Kidney glomerular epithelial cell (primary cell): ENCODE measurements around the gene DOCK10.

ENCODE experiments used
- DNase-seq: peaks from one replicate; lab custom pipeline; 2025; lab: John Stamatoyannopoulos, UW

The DOCK10 gene

DNA sequence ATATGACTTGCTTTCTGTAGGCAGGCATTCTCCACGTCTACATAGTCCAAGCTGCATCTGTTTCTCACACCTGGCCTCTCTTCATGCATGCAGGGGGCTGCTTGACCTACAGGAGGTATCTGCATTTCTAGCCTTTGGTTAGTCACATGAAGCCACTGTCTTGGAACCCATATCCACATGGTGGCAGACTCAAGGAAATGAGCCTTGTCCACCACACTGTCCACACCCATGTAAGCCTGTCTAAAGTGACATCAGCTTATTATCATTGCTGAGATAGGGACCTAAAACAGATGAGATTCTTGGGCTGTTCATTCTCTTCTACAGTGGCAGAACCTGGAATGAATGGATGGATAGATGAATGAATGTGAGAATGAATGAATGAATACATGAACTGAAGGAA lies 160.4 kb downstream of the DOCK10 start:
- DNase-seq: no peak

DNA sequence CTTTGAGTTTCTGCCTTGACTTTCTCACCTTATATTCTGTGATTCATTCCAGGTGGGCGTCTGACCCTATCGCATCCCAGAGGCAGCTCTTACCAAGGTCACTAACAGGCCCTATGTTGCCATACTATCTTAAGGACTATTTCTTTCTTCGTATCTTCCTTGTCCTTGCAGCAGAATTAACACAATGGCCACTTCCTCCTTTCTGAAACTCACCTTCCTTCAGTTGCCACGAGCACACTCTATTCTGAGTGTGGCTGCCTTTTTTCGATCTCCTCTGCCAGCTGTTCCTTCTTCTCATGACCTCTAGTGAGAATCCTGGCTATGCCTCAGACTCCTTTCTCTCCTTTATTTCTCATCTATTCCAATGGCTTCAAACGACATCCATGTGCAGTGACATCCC lies 165.7 kb downstream of the DOCK10 start:
- no peak for DNase-seq

GRCh38 chr2:224875841-224876240 lies 166.4 kb downstream of the DOCK10 start:
- DNase-seq: peak; percentile 51

- no peak for DNase-seq
Measured at GRCh38 chr2:224875153-224875552, 167.1 kb downstream of the DOCK10 start.

DNA sequence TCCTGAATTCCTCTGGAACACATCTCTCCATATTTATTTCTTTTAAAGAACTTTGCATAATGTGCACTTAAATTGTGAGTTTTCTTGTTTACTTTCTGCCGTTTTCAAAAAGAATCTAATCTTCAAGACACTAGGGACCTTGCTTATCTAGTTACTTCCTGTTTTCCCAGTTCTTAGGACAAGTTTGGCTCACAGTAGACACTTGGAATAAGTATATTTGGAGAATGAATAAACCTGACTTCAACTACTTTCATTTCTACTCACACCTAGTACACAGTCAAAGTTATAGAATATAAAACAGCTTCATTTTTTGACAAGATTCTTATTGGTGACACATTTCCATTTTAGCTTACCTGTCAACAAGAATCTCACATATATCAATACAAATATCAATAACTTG lies 170.5 kb downstream of the DOCK10 start:
- no peak for DNase-seq

DNA sequence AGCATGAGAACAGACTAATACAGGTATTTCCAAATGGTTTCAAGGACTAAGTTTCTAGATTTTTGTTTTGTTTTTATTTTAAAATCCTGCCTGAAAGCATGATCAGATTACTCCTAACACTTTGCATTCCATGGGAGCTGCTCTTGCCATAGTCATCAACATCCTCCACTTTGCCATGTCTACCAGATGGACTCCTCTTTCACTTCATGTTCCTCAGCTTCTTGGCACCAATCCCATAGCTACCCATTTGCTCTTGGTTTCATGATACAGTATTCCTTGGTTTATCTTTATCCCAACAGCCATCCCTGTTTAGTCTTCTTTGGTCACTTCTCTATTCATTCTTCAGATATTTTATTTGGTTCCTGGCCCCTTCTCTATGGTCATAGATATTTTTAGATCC lies 171.9 kb downstream of the DOCK10 start:
- DNase-seq: no peak

DNA sequence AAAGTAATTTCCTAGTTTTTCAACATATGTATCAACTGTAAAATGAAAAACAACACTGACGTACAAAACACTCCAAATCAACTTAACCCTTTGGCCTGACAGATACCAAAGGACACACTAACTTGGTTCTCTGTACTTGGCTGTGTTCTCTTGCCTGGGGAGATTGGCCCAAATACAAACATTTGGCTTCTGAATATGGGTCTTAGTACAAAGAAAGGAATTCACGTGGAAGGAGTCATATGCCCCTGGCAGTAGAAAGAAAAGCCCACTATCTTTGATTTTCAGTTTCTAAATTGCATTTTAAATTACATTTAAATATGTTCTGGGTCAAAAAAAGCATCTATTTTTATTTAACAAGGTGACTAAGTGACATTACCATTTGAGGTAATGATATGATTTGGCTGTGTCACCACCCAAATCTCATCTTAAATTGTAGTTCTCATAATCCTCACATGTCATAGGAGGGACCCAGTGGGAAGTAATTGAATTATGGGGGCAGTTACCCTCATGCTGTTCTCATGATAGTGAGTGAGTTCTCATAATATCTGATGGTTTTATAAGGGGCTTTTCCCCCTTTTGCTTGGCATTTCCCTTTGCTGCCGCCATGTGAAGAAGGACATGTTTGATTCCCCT lies 172.6 kb downstream of the DOCK10 start:
- no peak for DNase-seq

DNA sequence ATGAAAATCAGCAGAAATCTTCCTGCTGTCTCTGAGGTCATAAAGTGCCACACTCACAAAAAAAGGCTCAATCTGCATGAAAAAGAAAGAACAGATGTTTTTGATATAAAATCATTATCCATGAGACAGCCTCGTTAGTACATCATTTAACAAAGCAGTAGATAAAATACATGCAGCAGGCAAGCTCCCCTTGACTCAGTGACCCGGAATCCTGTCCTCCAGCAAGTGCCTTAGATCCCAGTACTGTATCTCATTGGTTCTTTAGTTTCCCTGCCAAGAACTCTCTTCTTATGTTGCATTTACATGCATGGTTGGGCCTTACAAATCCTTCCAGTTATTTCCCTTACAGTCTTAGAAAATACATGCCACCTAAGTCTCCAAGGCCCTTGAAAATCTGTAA lies 177.3 kb downstream of the DOCK10 start:
- no peak for DNase-seq

DNA sequence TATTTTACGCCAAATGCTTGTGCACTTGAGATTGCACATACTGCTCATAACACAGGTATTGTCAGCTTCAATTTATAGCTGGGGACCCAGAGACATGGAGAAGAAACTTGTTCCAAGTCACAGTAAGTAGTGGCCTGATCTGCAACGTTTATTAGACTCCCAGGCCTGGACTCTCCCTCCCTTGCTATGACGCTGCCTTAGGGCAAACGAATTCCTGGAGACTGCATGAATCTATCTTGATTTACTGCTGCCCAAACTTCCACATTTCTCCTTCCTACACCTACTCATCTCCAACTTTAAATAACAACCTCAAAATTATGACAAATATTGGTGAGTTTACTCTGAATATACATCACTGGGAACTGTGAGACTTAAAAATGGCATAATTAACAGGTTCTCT lies 181.0 kb downstream of the DOCK10 start:
- DNase-seq: no peak

DNA sequence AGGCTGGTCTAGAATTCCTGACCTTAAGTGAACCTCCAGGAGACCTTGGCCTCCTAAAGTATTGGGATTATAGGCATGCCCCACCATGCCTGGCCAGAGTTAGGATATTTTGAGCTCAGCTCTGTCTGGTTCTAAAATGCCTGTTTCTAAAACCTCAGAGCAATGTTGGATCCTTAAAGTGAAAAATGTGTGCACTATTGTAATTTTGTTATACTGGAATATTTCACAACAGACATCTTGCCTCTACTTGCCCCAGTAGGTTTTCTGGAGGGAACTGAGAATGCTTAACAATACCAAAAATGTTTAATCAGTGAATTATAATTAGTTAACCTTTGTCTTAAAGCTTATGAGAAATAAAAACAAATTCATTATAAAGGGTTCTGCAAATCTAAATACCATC lies 181.5 kb downstream of the DOCK10 start:
- DNase-seq: no peak

DNA sequence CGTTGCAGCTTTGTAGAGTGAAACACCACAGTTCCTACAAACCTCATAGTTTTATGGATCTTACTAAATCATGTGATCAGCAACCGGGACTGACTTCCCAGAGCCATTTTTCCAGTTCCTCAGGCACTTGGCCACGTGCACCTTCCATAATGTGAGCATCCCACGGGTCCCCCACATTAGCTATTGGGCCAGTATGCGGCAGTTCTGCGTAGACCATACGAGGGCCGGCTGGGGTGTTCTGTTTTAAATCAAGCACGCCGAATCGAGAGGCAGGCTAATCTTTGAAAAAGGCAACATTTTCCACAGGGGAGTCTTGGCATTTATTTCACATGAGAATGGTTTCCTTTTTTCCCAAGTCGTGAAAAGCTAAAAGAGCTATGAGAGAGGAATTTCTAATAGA lies 190.5 kb downstream of the DOCK10 start:
- DNase-seq: no peak

GRCh38 chr2:224850081-224850480 lies 192.2 kb downstream of the DOCK10 start:
- DNase-seq: no peak

DNA sequence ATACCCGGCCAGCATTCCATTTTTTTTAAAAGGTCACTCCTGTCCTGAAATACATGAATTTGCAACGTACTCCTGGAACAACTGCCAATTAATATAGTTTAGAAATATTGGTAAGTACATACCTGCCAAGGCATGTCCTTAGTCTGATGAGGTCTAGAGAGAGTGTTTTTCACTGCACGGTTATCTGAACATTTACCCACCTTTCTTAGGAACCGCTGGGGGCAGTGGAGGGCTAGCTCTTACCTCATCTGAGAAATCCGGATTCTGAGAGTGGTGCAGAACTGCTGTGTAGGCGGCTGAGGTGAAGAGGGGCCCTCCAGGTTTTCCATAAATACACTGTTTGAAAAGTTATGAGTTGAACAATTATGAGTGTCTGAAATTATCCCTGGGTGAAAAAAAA lies 193.0 kb downstream of the DOCK10 start:
- no peak for DNase-seq

GRCh38 chr2:224847961-224848850 lies 194.1 kb downstream of the DOCK10 start:
- no peak for DNase-seq

DNA sequence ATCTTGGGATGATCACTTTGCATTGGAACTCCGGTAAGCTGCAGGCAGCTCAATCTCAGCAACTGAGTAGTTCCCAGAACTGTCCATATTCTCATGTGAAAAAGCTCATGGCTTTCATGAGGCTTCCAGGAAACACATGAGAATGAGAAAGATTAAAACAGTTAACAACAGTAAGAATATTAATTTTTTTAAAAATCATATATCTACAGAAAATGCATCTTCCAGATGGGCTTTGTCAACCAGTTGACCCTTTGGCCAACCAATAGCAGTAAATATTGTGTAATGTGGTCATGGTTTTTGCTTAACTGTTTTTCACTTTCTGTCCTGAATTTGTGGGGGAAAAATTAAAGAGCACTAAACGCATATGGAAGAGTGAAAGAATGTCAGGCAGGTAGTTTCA lies 194.9 kb downstream of the DOCK10 start:
- no peak for DNase-seq

DNA sequence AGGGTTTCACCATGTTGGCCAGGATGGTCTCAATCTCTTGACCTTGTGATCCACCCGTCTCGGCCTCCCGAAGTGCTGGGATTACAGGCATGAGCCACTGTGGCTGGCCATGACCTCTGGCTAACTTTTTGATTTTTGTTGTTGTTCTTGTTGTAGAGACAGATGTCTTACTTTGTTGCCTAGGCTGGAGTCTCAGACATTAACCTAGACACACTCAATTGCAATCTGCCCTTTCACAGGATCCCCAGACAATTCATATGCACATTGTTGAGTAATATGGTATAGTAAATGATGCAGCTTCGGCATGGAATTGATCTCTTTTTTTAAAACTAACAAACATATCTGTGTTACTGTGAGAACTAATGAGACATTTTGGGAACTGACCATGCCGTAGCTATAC lies 195.6 kb downstream of the DOCK10 start:
- DNase-seq: no peak

DNA sequence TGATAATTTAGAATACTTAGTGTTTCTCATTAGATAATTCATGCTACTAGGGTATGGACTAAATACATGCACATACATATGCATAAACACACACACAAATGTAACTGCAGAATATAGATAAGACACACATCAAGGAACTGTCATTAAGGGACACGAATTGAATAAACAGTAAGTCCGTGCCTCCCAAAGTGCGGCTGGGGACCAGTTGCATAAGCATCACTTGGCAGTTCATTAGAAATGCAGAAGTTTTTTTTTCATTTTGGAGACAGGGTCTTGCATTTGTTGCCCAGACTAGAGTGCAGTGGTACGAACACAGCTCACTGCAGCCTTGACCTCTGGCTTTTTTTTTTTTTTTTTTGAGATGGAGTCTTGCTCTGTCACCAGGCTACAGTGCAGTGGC lies 196.1 kb downstream of the DOCK10 start:
- DNase-seq: no peak

- no peak for DNase-seq
Measured at GRCh38 chr2:224843141-224843540, 199.1 kb downstream of the DOCK10 start.

DNA sequence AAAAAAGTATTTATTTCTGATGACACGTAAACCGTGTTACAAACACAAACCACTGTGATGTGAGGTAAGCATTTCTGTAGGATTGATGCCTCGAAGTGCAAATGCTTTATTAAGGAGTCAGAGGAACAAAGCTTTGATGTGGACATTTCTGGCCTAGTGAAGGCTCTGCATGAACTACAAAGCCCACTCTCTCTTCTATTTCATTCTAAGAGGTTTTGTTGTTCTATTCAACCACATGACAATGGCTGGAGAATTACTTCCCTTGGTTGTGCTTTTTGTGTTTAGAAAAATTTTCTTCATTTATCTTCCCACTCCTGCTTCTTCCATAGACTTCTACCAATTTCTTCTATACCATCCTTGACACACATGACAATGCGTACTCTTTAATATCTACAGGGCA lies 200.4 kb downstream of the DOCK10 start:
- no peak for DNase-seq

GRCh38 chr2:224838335-224838734 lies 203.9 kb downstream of the DOCK10 start:
- no peak for DNase-seq

- DNase-seq: no peak
Measured at GRCh38 chr2:224837558-224837957, 204.7 kb downstream of the DOCK10 start.

DNA sequence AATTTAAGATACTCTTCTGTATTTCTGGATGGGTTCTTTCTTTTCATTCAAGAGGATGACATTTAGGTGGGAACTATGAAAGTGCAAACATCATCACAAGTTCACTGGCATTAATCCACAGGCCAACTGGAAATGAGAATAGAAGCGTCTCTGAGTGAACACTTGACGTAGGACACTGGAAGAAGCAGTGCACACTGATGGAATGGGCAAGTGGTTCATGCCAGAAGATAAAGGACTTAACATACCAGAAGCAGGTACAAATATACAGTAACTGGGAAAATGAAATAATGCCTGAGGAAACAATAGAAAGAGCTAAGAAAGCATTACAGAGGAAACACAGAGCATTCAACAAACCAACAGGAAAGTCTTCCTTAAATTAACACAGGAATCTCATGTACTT lies 205.2 kb downstream of the DOCK10 start:
- no peak for DNase-seq

GRCh38 chr2:224836263-224836662 lies 206.0 kb downstream of the DOCK10 start:
- DNase-seq: no peak

DNA sequence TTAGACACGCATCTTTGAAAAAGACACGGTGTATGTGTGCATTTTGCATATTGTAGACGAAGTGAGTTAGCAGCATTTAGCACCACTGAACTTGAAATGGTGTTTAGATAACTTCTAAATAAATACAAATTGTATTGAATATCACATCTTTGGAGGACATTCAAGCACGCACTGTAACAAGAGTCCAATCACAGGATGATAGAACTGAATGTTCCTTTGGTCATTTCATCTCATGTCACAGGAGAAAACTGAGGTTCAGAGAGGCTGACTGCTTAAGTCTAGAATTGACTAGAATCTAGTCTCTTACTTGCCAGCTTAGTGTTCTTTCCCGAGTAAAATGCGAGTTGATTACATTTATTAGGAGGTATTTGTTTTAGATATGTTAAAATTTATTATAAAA lies 206.9 kb downstream of the DOCK10 start:
- no peak for DNase-seq
